ENCODE data around the gene RPP38.

RPP38 gene

DNA sequence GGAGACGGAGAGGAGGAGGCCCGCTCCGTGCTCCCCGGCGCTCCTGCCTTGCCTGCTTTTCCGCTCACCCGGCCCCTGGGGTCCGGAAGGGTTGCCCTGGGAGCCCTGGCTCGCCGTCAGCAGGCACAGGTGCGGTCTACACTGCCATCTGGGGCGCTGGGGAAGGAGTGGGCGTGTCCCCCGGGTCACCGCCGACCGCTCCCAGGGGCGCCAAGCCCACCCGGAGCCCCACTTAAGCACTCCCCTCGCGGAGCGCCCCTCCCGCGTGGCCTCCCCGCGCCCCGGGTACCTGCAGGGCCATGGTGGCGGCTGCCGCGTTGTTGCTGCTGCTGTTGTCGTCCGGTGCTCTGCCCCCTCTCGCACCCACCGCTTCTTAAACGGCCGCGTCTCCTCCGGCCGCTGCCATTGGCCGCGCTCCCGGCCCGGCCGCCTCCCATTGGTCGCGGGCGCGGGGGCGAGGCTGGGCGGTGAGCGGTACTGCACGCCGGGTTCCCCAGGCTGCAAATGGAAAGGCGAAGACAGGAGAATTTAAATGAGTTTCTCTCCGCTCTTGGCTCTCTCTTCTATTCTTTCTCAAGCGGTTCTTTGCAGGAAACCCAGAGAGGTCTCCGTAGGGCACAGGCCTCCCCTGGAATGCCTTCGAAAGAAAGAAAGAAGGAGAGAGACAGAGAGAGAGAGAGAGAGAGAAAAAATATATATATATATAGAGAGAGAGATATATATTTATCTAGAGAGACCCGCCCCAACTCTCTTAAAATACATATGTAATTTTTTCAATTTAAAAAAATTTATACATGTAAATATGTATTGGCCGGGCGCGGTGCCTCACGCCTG, 8.5 kb upstream of the RPP38 start, which contains the start of gene ACBD7:
TSS of gene ACBD7 (minus strand) at position 349 of the 834 bp plus-strand sequence. CDS start at position 301, 48 bp downstream.
- FAIRE-seq (no peak), DNase-seq (ENCODE audit: insufficient read length, low spot score) (peak; percentile 91)
- TF ChIP-seq POLR2A (IDR thresholded peaks at IDR 0.05; ENCODE audit: low read depth, low read length), result no peak

DNA sequence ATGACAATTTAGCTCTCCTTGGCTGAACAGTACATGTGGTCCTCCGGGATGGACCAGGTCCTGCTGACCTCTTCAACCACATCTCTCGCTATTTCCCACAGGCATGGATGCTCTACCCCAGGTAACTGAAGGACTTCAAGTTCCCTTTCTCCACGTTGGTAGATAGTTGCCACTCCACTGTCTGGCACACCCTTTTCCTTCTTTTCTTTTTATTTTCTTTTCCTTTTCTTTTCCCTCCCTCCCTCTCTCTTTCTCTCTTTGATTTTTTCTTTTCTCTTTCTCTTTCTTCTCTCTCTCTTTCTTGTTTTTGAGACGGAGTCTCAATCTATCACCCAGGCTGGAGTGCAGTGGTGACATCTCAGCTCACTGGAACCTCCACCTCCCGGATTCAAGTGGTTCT, 5.7 kb upstream of the RPP38 start:
- DNase-seq (ENCODE audit: insufficient read length, low spot score) (no peak), FAIRE-seq (no peak)
- no peak for TF ChIP-seq POLR2A (IDR thresholded peaks at IDR 0.05; ENCODE audit: low read depth, low read length)

DNA sequence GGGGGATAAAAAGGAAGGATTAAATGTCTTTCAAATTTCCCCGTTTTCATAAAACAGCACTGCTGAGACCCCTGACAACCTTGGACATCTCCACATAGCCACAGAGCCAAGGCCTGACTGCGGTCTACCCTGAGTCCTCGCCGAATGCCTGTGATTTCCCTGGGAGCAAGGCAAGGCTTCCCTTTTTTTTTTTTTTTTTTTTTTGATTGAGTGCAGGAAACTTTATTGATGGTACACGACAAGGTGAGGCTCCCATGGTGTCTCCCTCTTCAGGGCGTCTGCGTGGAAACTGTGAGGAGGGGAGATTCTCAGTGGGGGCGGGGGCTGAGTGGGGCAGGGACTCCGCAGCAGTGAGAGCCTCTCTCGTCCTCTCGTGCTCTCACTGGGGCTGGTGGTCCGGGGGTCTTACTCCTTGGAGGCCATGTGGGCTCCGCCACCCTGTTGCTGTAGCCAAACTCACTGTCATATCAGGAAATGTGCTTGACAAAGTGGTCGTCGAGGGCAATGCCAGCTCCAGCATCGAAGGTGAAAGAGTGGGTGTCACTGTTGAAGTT, 4.2 kb upstream of the RPP38 start:
- TF ChIP-seq POLR2A (IDR thresholded peaks at IDR 0.05; ENCODE audit: low read depth, low read length), result no peak
- no peak for FAIRE-seq
- no peak for DNase-seq (ENCODE audit: insufficient read length, low spot score)

DNA sequence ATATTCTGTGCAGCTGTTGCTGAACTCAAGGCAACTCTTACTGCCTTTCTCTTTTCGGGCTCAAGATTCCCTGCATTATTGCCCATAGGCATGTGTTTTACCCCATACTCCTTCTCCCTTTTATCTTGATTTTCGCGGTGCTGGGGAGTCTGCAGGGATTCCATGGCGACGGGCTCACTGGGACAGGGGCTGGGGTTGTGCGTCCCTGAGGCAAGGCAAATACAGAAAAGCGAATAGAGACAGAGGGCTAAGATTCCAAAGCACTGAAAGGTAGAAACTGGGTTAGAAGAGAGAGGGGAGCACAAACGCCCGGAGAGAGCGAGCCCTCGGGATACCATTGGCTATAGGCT, 519 bp upstream of the RPP38 start:
- no peak for FAIRE-seq
- no peak for TF ChIP-seq POLR2A (IDR thresholded peaks at IDR 0.05; ENCODE audit: low read depth, low read length)

DNA sequence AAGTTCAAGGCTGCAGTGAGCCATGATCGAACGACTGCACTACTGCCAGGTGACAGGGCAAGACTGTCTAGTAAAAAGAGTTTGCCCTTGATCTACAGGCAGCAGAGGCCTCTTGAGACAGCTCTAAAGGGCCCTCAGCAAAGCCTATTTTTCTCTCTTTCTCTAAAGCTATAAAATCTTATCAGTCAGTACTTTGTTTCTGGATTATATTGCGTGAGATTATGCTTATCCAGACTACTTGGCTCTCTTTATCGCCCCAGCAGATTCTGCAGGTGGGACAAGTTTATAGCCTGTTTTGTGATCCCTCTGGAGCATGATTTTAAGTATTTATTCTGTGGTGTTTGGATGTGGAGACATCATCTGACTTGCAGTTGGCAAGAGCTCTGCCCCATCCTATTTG, 2.7 kb downstream of the RPP38 start:
- TF ChIP-seq POLR2A (IDR thresholded peaks at IDR 0.05; ENCODE audit: low read depth, low read length), result no peak
- no peak for FAIRE-seq

More for the DNA sequence above, 519 bp upstream of the RPP38 start:
- DNase-seq (ENCODE audit: insufficient read length, low spot score), result no peak

DNA sequence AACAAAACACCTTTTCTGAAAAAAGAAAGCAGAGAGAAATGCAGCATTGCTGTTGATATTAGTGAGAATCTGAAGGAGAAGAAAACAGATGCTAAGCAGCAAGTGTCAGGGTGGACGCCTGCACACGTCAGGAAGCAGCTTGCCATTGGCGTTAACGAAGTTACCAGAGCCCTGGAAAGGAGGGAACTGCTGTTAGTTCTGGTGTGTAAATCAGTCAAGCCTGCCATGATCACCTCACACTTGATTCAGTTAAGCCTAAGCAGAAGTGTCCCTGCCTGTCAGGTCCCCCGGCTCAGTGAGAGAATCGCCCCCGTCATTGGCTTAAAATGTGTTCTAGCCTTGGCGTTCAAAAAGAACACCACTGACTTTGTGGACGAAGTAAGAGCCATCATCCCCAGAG, 6.4 kb downstream of the RPP38 start:
- DNase-seq (ENCODE audit: insufficient read length, low spot score) (no peak), FAIRE-seq (no peak)
- TF ChIP-seq POLR2A (IDR thresholded peaks at IDR 0.05; ENCODE audit: low read depth, low read length), result no peak

More for the DNA sequence above, 2.7 kb downstream of the RPP38 start:
- DNase-seq (ENCODE audit: insufficient read length, low spot score), result no peak

DNA sequence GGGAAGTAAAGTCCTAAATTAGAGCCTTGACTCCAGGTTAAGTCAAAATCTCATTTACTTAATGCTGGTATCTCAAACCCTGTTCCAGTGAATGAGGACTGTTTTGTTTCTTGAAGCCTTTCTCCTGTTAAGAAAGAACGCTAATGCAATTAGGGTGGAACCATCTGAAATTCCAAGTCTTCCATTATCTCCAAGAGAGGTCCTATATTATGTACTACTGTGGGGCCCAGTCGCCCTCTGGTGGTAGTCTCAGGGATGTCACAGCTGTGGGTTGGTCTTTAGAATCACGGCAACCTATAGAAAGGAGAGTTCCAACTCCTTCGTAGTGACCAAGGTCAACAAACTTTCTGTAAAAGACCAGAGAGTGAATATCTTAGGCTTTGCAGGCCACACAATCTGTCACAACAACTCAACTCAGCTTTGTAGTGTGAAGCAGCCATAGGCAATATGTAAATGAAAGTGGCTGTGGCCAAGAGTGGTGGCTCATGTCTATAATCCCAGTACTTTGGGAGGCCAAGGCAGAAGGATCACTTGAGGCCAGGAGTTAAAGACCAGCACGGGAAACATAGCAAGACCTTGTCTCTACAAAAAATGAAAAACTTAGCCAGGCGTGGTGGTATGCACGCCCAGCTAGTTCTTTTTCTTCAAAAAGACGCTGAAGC, 9.3 kb downstream of the RPP38 start:
- DNase-seq (ENCODE audit: insufficient read length, low spot score), result peak; percentile 51
- no peak for TF ChIP-seq POLR2A (IDR thresholded peaks at IDR 0.05; ENCODE audit: low read depth, low read length)
- FAIRE-seq, result peak; percentile 88

DNA sequence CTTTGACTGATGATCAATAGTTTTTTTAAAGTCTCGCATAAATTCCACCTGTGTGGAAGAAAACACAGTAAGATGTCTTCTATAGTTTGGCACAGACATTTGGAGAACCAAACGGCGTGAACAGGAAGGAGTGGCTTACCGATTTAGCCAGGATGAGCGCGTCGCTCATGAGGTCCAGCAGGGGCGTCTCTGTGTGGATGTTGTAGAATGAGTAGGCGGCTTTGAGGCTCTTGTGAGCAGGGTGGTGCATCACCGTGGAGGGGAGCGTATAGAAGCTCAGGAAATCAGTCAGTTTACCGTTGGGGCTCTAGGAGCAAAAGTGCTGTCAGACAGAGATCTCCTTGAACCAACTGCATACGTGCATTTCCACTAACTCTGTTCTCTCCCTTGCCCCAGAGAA, 15.5 kb downstream of the RPP38 start:
- DNase-seq (ENCODE audit: insufficient read length, low spot score) (no peak), FAIRE-seq (no peak)
- no peak for TF ChIP-seq POLR2A (IDR thresholded peaks at IDR 0.05; ENCODE audit: low read depth, low read length)

DNA sequence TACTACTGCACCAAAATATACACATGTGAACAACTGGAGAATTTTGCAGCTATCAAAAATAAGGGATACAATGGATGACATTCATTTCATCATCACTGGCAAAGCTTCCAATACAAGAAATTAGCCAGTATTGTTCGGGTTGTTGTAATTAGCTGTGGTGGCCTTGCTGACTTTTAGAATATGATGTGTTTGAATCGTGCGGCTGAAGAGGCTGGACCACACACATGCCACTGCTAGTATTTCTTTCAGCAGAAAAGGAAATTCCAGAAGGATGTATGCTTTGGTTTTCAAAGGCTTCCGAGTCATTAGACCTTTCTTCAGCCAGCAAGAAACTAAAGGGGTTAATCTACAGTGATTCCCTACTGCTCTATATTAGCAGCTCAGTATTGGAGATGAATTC, 16.6 kb downstream of the RPP38 start:
- DNase-seq (ENCODE audit: insufficient read length, low spot score), result no peak
- peak; percentile 38 for FAIRE-seq
- TF ChIP-seq POLR2A (IDR thresholded peaks at IDR 0.05; ENCODE audit: low read depth, low read length), result no peak

DNA sequence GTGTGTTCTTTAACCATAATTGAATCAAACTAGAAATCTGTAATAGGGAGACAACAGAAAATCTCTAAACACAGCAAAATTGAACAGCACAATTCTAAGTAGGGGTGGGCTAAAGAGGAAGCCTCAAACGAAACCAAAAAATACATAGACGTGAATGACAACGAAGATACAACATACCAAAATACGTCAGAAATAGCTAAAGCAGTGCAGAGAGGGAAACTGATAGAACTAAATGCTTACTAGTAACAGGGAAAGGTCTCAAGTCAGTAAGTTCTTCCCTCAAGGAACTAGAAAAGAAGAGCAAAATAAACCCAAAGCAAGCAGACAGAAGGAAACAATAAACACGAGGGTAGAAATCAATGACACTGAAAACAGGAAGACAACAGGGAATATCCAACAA, 19.1 kb downstream of the RPP38 start:
- no peak for TF ChIP-seq POLR2A (IDR thresholded peaks at IDR 0.05; ENCODE audit: low read depth, low read length)
- FAIRE-seq (no peak), DNase-seq (ENCODE audit: insufficient read length, low spot score) (no peak)

DNA sequence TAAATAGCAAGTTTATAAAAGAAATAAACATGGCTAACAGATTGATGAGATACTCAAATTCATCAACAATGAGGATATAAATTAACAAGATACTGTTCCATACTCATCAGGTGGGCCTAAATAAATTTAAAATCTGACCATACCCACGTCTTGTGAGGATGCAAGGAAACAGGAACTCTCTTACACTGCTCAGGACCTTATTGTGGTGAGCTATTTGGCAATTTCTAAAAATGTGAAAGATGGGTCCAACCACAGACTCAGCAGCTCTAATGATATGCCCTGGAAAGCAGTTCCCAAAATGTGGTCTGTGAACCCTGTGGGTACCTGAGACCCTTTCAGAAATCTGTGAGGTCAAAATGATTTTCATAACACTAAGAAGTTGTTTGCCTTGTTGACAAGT, 21.5 kb downstream of the RPP38 start:
- DNase-seq (ENCODE audit: insufficient read length, low spot score) (no peak), FAIRE-seq (no peak)
- TF ChIP-seq POLR2A (IDR thresholded peaks at IDR 0.05; ENCODE audit: low read depth, low read length), result no peak

DNA sequence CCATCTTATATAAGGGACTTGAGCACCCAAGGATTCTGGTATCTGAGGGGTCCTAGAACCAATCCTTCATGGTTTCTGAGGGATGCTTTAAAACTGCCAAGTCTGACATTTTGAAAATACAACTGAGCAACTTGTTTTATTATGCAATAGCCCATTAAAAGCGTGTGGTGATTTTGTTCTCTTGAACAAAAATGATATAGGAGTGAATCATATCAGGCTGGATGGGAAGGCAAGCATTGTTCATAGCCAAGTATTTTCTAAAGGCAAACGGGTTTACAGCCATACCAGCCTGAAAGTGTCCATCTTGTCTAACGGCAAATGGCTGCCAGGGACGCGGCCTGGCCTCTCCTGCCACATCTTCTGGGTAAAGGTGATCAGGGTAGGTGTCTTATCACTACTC, 23.4 kb downstream of the RPP38 start:
- FAIRE-seq (peak; percentile 69), DNase-seq (ENCODE audit: insufficient read length, low spot score) (peak; percentile 32)
- no peak for TF ChIP-seq POLR2A (IDR thresholded peaks at IDR 0.05; ENCODE audit: low read depth, low read length)

DNA sequence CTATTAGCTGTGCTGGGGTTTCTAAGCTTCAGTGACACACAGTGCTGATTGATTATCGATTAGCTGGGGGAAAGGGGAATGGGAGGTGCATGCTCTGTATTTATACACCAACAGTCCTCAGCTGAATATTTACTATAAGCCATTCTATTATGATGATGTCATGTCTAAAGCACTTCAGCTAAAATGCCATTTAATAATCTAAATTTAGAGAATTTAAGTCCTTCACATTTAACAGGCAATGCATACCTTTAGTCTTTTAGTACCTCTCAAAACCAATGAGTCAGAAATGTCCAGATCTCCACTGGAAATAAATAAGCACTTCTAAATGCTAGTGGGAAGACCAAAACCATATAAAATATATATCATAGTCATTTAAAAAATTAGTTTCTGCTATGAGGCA, 24.6 kb downstream of the RPP38 start:
- DNase-seq (ENCODE audit: insufficient read length, low spot score) (no peak), FAIRE-seq (no peak)
- TF ChIP-seq POLR2A (IDR thresholded peaks at IDR 0.05; ENCODE audit: low read depth, low read length), result no peak

DNA sequence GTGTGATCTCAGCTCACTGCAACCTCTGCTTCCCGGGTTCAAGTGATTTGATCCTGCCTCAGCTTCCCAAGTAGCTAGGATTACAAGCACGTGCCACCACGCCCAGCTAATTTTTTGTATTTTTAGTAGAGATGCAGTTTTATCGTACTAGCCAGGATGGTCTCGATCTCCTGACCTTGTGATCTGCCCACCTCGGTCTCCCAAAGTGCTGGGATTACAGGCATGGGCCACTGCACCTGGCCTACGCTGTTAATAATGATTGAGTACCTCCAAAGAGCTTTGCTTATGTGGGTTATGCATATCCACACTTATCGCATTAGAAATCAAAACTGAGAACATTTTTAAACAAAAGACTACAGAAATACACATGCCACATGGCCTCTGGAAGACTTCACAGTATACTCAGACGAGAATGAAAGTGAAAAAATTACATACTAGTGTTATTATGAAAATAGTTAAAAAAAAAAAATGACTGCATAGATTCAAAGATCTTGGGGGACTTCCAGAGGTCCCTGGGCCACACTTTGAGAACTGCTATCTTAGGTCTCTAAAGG, 25.4 kb downstream of the RPP38 start:
- no peak for DNase-seq (ENCODE audit: insufficient read length, low spot score)
- no peak for FAIRE-seq
- TF ChIP-seq POLR2A (IDR thresholded peaks at IDR 0.05; ENCODE audit: low read depth, low read length), result no peak

Data from H54 (cell line).